SKM-1 (cell line): ENCODE measurements around the gene MACROD2.
"Not testable (repeated sequence)": the region's sequence is repeated elsewhere in the genome, so short reads cannot be mapped to it uniquely, and the experiment has no call there.

ENCODE experiments used
- DNase-seq: peaks from one replicate; lab custom pipeline; 2025; ENCODE audit not compliant: unreplicated experiment; lab: John Stamatoyannopoulos, UW

MACROD2 gene

DNA sequence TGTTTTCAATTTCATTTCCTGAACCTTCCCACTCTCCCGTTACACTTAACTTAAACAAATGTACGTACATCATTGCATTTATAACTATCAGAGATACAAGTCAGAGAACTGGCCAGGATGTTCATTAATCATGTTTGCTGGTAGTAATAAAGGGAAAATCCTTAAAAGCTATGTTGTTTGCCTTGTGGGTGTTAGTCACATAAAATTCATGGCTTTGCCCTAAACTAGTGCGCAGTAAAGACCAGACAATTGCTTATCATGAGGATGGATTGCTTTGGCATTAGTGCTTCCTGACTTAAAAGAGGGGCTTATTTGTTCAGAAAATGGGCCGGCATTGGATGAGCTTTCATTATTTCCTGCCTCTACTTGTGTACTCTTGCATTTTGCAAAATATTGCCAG lies 1379.4 kb downstream of the MACROD2 start:
- no peak for DNase-seq

DNA sequence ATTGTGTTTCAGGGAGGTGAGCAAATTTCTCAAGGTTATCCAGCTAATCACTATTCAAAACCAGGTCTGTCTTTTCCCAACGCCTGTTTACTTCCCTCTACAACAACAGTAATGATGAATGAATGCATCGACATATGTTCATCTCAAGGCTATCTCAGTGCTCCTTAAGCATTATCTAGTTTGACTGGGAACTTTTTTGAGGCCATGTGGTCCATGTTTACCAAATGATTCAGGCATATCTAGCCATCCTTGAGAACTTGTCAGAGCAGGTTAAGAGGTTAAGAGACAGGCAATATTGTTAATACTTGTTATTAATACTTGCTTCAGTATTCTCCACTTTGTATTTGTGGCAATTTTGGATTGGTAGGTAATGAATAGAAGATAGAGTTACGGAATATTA lies 1380.5 kb downstream of the MACROD2 start:
- no peak for DNase-seq

DNA sequence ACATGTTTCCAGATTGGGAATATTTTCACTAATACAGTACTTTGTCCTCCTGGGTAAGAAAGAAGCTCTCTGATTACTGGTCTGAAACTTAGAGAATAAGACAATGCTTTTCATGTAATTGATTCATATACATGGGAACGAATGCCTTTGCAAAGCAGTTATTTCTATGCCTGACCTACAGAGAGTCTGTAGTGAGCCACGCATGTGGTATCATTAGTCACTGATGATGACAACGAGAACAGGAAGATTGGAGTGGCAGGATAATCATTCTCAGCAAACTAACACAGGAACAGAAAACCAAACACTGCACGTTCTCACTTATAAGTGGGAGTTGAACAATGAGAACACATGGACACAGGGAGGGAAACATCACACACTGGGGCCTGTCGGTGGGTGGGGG lies 1382.3 kb downstream of the MACROD2 start:
- DNase-seq, result not testable (repeated sequence)

DNA sequence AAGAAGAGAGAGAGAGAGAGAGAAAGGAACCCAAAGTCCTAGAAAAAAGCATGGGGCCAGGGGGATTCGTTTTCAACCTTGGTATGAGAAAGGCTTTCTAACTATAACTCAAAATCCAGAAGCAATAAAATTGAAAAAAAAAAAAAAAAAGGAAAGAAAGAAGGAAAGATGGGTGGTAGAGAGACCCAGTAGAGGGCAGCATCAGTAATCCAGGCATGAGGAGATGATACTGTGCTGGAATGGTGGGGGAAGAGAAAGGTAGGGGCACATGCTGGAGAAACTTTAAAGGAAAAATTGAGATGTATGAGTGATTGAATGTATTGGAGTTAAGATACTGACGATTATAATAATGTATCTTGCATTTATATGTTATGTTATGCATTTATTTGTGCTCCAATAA lies 1382.8 kb downstream of the MACROD2 start:
- no peak for DNase-seq

DNA sequence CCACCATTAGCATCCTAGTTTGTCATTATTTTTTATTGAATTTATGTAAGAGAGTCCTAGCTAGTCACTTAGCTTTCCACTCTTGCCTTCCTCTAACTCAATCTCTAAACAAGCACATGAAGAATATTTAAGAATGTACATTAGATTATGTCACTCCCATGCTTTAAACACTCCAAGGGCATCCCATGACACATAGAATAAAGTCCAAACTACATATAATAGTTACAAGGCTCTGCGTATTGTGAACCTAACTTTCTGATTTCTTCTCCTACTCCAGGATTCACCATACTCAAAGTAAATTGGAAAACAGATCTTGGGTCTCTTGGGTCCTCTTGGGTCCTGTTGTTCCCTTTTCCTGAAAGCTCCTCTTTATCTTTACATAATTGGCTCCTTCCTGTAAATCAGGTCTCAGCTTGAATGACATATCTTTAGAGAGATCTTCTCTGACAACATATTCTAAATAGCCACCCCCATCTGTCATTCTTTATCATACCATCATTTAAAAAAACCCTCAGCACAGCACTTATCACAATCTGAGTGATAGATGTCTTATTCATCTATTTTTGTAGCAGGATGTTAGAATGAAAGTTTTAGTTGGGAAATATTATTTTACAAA lies 1384.5 kb downstream of the MACROD2 start:
- no peak for DNase-seq

DNA sequence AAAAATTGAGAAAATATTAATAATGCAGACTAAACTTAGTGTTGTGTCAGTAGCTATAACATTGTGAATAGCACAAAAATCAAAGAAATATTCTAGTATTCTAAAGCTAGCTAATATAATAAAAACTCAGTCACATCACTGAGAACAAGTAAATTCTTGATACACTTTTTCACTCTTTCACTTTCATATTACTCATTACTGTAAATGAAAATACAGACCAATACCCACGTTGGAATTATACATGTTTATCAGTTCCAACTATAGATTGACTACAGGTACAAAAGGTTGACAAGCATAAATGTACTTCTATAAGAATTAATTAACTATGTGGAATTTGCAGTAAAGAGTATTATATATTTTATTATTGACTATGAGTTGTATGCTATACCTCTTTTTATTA lies 1385.5 kb downstream of the MACROD2 start:
- DNase-seq, result no peak

DNA sequence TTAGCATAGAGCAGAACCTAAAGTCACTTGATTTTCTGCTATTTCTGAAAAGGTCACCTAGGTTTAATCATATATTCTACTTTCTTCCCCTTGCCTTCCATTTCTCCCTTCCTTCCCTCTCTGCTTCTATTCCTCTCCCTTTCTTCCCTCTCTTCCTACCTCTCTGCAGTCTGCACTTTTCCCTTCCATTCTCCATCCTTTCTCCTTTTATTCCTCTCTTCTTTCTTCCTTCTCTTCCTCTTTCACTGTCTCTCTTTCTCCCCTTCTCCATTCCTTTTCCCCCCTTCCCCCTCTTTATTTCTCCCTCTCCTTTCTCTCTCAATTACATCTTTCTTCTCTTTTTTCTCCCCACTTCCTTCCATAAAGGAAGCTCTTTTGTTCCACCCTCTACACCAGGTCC lies 1391.9 kb downstream of the MACROD2 start:
- DNase-seq, result no peak

DNA sequence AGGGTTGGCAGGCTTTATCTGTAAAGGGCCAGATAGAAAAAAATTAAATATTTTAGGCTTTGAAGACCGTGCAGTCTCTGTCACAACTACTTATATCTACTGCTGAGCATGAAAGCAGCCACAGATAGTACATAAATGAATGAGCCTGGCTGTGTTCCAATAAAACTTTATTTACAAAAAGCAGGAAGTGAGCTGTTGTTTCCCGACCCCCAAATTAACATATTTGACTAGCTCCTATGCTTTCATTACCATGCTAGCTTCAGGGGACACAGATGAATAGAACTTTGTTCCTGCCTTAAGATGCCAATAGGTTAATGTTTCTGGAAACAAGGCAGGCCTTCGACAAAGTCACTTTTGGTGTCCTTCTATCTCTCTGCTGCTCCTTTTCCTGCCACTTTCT lies 1400.1 kb downstream of the MACROD2 start:
- no peak for DNase-seq

DNA sequence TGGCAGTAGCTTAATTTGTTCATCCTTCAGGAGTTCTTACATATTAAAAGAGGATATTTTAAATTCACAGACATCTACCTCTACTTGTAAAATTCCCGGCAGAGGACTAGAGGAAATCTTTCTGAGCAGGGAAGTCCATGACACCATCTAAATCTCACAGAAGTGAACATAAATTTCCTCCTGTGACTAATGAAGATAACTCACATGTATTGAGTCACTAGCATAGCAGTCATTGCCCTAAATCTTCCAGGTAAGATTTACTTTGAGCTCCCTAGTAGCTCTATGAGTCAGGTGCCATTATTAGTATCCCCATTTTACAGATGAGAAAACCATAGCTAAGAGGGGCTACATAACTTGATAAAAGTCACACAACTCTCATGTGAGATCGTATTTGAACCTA lies 1400.7 kb downstream of the MACROD2 start:
- no peak for DNase-seq

DNA sequence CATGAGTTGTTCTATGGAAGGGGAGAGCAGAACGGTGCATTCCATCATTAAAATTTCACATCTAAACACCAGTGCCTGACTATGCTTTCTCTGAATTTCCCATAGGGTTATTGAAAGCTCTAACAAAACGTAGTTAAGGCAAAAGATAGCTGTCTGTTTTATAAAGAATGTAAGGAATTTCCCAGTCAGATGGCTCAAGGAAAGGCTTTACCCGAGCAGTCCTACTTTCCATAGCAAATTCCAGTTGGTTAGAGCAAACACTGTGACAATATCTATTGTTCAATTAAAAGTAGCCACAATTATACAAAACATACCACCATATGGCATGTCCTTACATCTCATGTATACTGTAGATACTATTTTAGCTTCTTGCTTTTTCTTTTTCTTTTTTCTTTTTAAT lies 1401.6 kb downstream of the MACROD2 start:
- no peak for DNase-seq

DNA sequence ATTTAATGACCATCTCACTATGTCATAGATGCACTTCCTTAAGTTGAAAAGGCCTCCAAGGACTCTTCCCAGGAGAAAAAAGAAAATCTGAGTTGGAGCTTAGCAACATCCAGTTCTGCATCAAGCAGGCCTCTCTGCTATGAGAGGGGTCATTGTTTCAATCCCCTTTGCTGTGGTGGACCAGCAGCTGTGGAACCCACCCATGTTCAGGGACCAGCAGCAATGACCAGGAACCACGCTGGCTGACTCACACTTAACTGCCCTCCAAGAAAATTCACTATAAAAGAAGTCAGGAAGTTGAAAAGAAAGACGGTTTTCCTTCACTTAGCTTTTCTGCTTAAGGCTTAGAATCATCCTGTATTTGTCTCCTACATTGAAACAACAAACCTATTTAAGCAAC lies 1404.5 kb downstream of the MACROD2 start:
- DNase-seq, result no peak

DNA sequence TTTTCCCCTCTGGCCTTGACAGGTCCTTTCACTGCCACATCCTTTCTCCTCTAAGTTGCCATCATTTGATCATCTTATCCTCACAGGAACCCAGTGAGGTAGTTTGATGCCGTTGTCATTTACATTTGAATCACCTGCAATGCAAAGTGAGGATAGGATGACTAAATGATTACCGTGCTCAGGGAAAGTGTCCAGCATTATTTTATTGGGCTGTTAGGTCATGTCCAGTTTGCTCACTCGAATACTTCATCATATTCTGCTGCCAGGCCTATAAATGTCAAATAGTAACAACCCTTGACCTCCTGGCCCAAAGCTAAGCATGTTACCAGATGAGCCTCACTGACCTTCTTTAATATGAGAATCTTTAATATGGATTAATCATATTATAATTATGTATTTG lies 1410.8 kb downstream of the MACROD2 start:
- DNase-seq, result no peak

DNA sequence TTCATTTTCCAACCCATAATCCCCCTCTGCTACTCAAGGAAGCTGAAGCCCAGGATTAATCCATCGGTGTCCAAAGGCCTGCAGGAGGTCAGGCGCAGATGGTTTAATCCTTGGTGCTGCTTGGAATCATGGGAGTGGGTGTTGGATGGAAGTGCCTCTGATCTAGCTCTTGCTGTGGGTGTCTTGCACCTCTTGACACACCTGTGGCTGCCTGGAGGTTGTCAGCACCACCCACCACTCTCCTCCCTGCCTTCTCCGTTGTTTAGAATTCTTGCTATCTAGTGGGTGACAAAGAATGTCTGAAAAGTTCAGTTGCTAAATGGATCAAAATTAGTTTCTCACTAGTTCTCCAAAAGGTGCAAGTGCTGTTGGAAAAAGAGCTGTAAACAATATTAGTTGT lies 1416.5 kb downstream of the MACROD2 start:
- DNase-seq, result no peak

DNA sequence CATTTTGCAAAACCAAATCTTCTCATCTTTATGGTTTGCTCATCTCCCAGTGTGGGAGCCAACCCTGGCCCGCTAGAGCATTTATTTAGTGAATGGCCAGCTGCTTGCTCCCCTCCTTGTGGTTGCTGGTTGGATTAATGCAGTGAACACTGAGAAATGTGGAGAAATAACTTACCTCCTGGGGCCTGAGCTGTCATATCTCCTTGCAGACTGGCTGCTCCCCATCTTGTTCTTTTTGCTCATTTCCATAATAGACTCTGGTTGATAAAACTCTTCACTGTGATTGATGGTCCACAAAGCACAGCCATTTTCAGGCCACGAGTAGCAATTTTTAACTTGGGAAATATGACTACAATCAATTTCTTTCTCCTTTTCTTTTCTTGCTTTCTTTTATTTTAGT lies 1420.6 kb downstream of the MACROD2 start:
- no peak for DNase-seq

DNA sequence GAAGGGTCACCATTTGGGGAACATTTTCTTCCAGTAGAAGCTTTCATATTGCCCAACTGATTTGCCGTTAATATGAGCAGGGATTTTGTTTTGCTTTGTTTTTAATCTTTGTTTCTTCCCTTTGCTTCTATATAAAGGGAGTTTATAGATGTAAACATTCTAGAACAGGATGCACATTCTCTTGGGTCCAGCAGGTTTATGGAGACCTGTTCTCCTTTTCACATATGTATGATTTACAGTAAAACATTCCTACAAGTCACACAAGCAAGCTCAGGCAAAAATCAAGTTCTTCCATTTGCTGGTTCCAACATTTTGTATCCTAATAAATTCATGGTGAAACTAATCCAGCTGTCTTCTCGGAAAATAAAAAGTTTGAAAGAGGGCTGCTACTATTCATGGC lies 1424.5 kb downstream of the MACROD2 start:
- DNase-seq, result no peak

DNA sequence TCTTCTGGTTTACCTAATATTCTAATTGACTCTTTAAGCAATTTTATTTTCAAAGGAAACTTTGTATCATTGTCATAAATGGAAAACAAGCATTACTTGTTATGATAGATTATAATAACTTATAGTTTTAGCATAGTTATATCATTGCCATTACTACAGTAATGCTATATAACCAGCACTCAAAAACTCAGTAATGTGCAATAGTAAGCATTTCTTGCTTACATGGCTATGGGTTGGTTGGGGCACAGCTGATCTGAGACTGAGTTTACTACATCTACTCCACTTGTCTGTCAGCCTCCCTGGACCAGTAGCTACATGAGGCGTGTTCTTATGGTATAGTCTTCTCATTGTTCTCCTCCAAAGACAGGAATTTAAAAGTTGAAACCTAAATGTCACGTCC lies 1427.7 kb downstream of the MACROD2 start:
- DNase-seq, result no peak

DNA sequence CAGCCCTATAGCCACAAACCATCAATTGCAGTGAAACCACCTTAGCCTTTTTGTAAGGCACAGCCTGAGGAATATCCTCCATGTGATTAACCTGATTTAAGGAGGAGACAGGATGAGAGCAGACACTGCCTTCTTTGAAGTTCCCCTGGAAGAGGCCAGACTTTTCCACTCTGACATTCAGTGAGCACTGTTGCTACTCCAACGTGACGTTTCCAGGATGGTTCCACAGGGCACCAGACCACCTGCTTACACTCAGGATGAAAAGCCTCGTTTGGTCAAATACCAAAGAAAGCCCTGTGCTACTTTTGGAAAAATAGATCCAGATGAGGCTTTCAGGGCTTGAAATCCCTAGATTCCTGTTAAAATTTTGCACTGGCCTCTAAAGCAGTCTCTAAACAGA lies 1444.2 kb downstream of the MACROD2 start:
- no peak for DNase-seq

DNA sequence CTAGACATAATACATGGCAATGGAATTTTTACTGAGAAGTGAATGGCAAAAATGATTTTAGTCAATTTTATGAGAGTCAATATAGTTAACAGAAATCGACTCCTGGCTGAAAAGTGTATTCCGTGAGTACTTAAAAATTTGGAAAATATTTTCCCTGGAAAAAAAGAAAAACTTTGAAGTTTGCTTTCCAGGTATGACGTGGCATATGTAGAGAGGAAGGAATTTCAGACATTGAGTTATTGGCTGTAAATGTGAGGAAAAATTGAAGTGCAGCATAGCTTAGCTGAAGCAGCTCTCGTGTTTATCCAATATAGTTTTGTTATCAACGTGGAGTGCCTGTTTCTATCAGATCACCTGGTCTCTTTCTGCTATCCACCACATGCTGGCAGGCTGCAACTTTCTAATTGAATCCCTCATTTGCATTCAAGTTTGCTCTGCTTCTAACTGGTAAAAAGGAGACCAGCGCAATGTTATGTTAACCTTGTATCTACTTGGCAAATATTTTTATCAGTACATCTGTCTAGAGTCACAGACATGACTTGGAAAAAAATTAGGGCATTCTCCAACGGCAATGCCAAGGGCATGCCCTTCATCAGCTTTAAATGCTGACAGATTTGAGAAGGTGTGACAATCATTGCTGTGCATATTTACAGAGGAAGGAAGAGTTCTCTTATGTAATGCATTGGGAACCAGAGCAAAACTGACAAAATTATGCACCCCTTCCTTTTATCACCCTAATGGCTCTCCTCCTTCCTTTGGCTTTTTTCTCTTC lies 1444.9 kb downstream of the MACROD2 start:
- no peak for DNase-seq

DNA sequence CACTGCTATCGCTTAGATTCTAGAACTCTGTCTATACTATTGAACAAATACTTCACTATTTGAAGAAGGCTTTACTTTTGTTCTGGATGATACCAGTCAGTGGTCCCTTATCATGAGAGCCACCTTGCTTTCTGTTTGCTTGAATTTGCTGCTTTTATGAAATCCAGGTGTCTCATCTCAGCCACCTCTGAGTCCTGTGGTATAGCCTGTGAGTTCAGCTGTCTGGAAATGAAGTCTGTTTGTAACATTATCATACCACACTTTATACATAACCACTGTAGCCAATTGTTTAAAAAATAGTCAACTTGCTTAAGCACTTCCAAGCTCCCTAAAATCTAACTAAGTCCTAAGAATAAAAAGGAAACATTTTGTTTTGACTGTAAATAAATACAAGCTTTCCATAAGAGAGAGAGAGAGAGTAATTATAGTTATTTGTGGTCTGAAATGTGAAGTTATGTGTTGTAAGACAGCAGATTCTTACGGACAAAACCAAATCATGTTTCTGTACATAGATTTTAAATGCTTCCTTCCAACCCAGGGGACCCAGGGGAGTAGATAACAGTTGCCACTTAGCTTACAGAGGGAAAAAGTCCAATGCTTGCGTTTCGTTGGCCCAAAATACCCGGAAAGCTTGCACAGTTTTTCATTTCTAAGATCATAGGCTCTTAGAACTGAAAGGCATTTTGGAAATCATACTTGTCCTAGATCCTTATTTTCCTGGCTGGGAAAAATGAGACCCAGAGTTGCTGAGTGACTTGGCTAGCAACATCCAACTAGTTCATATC lies 1449.9 kb downstream of the MACROD2 start:
- DNase-seq, result no peak

DNA sequence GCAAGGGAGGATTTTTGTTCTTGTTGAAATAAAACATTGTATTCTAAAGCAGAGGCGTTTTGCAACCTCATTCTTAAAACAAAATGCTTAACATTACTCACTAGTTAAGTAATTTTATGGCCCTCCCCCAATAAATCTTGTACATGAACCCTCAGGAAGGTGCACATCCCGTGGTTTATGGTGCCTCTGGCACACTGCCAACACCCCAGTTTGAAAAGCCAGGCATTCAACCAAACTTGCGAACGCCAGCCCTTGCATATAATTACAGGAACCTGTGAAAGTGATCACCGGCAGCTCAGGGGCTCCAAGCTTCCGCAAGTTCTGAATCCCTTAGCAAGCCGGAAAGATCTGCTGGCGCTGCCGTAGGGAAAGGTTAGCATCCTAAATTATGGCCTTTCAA lies 1451.1 kb downstream of the MACROD2 start:
- no peak for DNase-seq

DNA sequence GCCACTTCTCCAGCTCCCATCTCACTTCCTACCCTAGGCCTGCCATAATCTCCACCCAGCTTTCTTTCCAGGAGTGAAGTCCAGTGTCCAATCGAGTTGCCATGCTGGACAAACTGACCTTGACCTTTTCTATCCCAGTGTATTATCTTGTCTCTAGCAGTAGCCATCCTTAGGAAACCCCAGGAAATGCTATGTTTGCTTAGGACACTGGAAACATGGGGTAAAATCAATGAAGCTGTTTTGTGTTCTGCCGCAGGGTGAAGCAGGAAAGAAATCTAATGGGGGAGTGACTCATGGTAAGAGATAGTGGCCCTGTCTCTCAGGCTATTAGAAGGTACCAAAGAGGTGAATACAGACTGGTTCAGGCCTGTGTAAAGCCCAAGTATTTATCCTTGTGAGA lies 1452.2 kb downstream of the MACROD2 start:
- DNase-seq, result no peak

DNA sequence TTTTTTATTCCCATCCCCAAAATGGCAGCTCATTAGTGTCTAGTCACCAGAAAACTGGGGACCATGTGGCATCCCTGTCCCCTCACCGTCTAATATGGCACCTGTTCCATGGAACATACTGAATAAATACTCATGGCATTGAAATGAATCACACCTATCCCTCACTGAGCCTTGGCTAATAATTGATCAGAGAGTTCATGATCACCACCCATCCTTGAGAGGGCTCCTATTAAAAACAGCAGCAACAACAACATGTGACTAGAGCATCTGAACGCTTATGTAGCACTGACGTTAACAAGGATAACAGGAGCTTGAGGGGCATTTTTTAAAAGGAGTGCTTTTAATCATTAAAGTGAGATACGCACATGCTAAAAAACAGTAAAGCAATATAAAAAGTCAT lies 1453.7 kb downstream of the MACROD2 start:
- DNase-seq, result no peak
